ENCODE results near the gene DRC7. TPM values are rescaled to one million over a fixed set of nuclear protein-coding genes. Genes with fewer than 3 reads are reported as not detected.
"Not testable (repeated sequence)": the region's sequence is repeated elsewhere in the genome, so short reads cannot be mapped to it uniquely, and the experiment has no call there.

DRC7 gene
- total and polyA plus RNA-seq, 12 donors: 0.09 TPM; not detected in 11

DNA sequence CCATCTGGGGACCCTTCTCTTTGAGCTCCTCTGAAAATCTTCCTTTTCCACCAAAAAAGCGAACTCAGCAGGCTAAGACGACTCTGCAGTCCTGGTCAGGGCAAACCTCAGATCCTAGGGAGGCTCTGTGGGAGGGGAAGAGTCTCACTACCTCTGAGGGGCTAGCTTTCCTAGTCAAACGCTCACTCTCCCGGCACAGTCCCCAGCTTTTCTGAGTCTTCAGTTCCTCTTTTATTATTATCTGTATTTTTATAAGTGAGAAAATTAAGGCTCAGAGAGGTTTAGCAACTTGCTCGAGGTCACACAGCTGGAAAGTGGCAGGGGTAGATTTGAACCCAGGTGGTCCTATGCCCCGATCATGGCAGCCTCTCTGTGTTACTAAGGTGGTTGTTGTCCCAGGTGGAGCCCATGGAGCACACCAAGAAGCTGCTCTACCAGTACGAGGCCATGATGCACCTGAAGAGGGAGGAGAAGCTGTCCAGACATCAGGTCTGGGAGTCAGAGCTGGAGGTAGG is 31.9 kb downstream of the DRC7 start:
- no peak for TF ChIP-seq CTCF (IDR thresholded peaks at IDR 0.05)
- 80 to 86% methylated on average over 7 of the region's 7 CpGs for WGBS, 2 donors
- H3K9me3 ChIP-seq: no peaks in the 10 kb centered on the region

DNA sequence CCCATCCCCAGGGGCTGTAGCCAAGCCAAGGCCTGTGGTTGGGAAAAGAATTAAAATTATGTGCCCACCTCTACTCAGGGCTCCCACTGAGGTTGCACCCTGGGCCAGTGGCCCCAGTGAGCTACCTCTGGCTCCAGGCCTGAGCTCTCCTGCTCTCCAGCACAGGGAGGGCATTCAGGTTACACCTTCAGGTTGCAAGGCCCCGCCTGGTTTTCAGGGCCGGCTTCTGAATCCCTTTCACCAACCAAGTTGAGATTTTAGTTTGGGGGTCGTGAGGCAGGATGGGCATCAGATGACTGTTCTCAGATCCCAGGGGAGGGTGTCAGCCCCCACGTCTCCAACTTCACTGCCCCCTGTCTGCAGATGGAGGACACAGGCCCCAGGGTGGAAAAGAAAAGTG is 33.0 kb downstream of the DRC7 start:
- 65 to 71% methylated on average over 4 of the region's 4 CpGs for WGBS, 2 donors
- Histone ChIP-seq H3K27me3 (no peaks in the 10 kb centered on the region), H3K4me1 (no peaks in the 10 kb centered on the region), H3K27ac (no peak overlapping the region), H3K36me3 (no peaks in the 10 kb centered on the region), H3K9me3 (peaks cover 0 to 2% (median 0%) of the 10 kb centered on the region in 11 donors), H3K4me3 (no peak overlapping the region)
- intact Hi-C loops (cut with DNase I): loop anchor here in 2 of 10 donors (10.0 kb wide), 2 partner anchors 143 to 153 kb away; no protein-coding TSS in a partner anchor
- no peak for ATAC-seq
- no peak for TF ChIP-seq CTCF (IDR thresholded peaks at IDR 0.05)
- DNase-seq: no peak

More for the DNA sequence above, 31.9 kb downstream of the DRC7 start:
- Histone ChIP-seq H3K4me1 (no peaks in the 10 kb centered on the region), H3K27me3 (no peaks in the 10 kb centered on the region), H3K36me3 (no peaks in the 10 kb centered on the region), H3K27ac (no peak overlapping the region), H3K4me3 (no peak overlapping the region)
- DNase-seq (no peak), ATAC-seq (no peak)
- intact Hi-C loops (cut with DNase I): loop anchor here in 2 of 10 donors (10.0 kb wide), 2 partner anchors 142 to 152 kb away; no protein-coding TSS in a partner anchor

GRCh38 chr16:57728336-57729181 is 34.0 kb downstream of the DRC7 start:
- Histone ChIP-seq H3K4me3 (no peak overlapping the region), H3K27me3 (no peaks in the 10 kb centered on the region), H3K36me3 (no peaks in the 10 kb centered on the region), H3K9me3 (peaks cover 0 to 7% (median 0%) of the 10 kb centered on the region in 11 donors), H3K27ac (no peak overlapping the region), H3K4me1 (no peaks in the 10 kb centered on the region)
- no peak for DNase-seq
- ATAC-seq: no peak
- WGBS, 2 donors: 96 to 97% methylated on average over 14 of the region's 14 CpGs
- TF ChIP-seq CTCF (IDR thresholded peaks at IDR 0.05): no peak
- intact Hi-C loops (cut with DNase I): loop anchor here in 2 of 10 donors (10.0 kb wide), 2 partner anchors 144 to 154 kb away; no protein-coding TSS in a partner anchor

DNA sequence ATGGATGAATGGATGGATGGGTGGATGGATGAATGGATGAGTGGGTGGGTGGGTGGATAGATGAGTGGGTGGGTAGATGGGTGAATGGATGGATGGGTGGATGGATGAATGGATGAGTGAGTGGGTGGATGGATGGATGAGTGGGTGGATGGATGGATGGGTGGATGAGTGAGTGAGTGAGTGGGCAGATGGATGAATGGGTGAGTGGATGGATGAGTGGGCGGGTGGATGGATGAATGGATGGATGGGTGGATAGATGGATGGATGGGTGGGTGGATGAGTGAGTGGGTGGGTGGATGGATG is 34.5 kb downstream of the DRC7 start:
- no peak for TF ChIP-seq CTCF (IDR thresholded peaks at IDR 0.05)
- WGBS, 2 donors: 80 to 84% methylated on average over 1 of the region's 1 CpG
- intact Hi-C loops (cut with DNase I): loop anchor here in 2 of 10 donors (10.0 kb wide), 2 partner anchors 144 to 154 kb away; no protein-coding TSS in a partner anchor

DNA sequence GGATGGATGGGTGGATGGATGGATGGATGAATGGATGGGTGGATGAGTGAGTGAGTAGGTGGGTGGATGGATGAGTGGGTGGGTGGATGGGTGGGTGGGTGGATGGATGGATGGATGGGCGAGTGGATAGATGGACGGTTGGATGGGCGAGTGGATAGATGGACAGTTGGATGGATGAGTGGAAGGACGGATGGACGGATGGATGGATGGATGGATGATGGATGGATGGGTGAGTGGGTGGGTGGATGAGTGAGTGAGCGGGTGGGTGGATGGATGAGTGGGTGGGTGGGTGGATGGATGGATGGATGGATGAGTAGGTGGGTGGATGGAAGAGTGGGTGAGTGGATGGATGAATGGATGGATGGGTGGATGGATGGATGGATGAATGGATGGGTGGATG is 35.2 kb downstream of the DRC7 start:
- H3K9me3 ChIP-seq, H3K36me3 ChIP-seq, H3K4me3 ChIP-seq, H3K27me3 ChIP-seq, H3K27ac ChIP-seq, ATAC-seq, DNase-seq, H3K4me1 ChIP-seq: not testable (repeated sequence)
- 94 to 96% methylated on average over 6 of the region's 6 CpGs for WGBS, 2 donors
- intact Hi-C loops (cut with DNase I): loop anchor here in 2 of 10 donors (10.0 kb wide), 2 partner anchors 145 to 155 kb away; no protein-coding TSS in a partner anchor

More for the DNA sequence above, 34.5 kb downstream of the DRC7 start:
- Histone ChIP-seq H3K27ac (no peak overlapping the region), H3K9me3 (peaks cover 0 to 7% (median 0%) of the 10 kb centered on the region in 11 donors), H3K4me3 (no peak overlapping the region), H3K36me3 (no peaks in the 10 kb centered on the region), H3K4me1 (peaks cover 0 to 2% (median under 1%) of the 10 kb centered on the region in 9 donors), H3K27me3 (no peaks in the 10 kb centered on the region)
- DNase-seq (no peak), ATAC-seq (no peak)
